ENCODE data around the gene TGFBR2.

The TGFBR2 gene

GRCh38 chr3:30688776-30689641 is 82.6 kb downstream of the TGFBR2 start:
- FAIRE-seq (no peak), DNase-seq (ENCODE audit: insufficient read length, low spot score) (peak; percentile 21)

- no peak for FAIRE-seq
- no peak for DNase-seq (ENCODE audit: insufficient read length, low spot score)
Measured at GRCh38 chr3:30690199-30690598, 83.8 kb downstream of the TGFBR2 start.

GRCh38 chr3:30691249-30691880 is 85.0 kb downstream of the TGFBR2 start:
- FAIRE-seq = no peak
- no peak for DNase-seq (ENCODE audit: insufficient read length, low spot score)

GRCh38 chr3:30691944-30692343 is 85.5 kb downstream of the TGFBR2 start:
- FAIRE-seq = no peak
- no peak for DNase-seq (ENCODE audit: insufficient read length, low spot score)

- FAIRE-seq = no peak
Measured at GRCh38 chr3:30692498-30693130, 86.2 kb downstream of the TGFBR2 start.

GRCh38 chr3:30693470-30694120 is 87.2 kb downstream of the TGFBR2 start:
- FAIRE-seq (peak; percentile 66), DNase-seq (ENCODE audit: insufficient read length, low spot score) (peak; percentile 59)

More at GRCh38 chr3:30692498-30693130, 86.2 kb downstream of the TGFBR2 start:
- no peak for DNase-seq (ENCODE audit: insufficient read length, low spot score)

GRCh38 chr3:30694148-30694547 is 87.7 kb downstream of the TGFBR2 start:
- no peak for DNase-seq (ENCODE audit: insufficient read length, low spot score)
- no peak for FAIRE-seq

GRCh38 chr3:30694668-30695067 is 88.3 kb downstream of the TGFBR2 start:
- DNase-seq (ENCODE audit: insufficient read length, low spot score) (no peak), FAIRE-seq (no peak)

- DNase-seq (ENCODE audit: insufficient read length, low spot score) (no peak), FAIRE-seq (no peak)
Measured at GRCh38 chr3:30695302-30696061, 89.1 kb downstream of the TGFBR2 start.

GRCh38 chr3:30696403-30696819 is 90.0 kb downstream of the TGFBR2 start:
- DNase-seq (ENCODE audit: insufficient read length, low spot score) (no peak), FAIRE-seq (no peak)

GRCh38 chr3:30696896-30697295 is 90.5 kb downstream of the TGFBR2 start:
- DNase-seq (ENCODE audit: insufficient read length, low spot score) (no peak), FAIRE-seq (no peak)

GRCh38 chr3:30698549-30698948 is 92.1 kb downstream of the TGFBR2 start:
- no peak for FAIRE-seq

GRCh38 chr3:30699927-30700326 is 93.5 kb downstream of the TGFBR2 start:
- DNase-seq (ENCODE audit: insufficient read length, low spot score) (no peak), FAIRE-seq (no peak)

More at GRCh38 chr3:30698549-30698948, 92.1 kb downstream of the TGFBR2 start:
- no peak for DNase-seq (ENCODE audit: insufficient read length, low spot score)

- no peak for DNase-seq (ENCODE audit: insufficient read length, low spot score)
- FAIRE-seq = no peak
Measured at GRCh38 chr3:30700702-30701321, 94.4 kb downstream of the TGFBR2 start.

GRCh38 chr3:30702038-30702827 is 95.8 kb downstream of the TGFBR2 start:
- no peak for FAIRE-seq

GRCh38 chr3:30702828-30703397 is 96.5 kb downstream of the TGFBR2 start:
- no peak for FAIRE-seq
- DNase-seq (ENCODE audit: insufficient read length, low spot score) = no peak

More at GRCh38 chr3:30702038-30702827, 95.8 kb downstream of the TGFBR2 start:
- no peak for DNase-seq (ENCODE audit: insufficient read length, low spot score)

GRCh38 chr3:30704931-30705890 is 98.8 kb downstream of the TGFBR2 start:
- DNase-seq (ENCODE audit: insufficient read length, low spot score) (no peak), FAIRE-seq (no peak)

Measured in HTR-8/SVneo (cell line).